Esophagus muscularis mucosa (tissue), 4 donors: ENCODE measurements around the gene RBM11.

Experiments used
- CTCF ChIP-seq, 3 experiments: fragments of 200-600 bp in 2 of 3; fragments of 450-650 bp in 1 of 3; sonication (generic) in 2 of 3; IDR thresholded peaks; one replicate each; pipeline ENCODE4 v1.5.1; 2017 to 2019; ENCODE audit warnings: antibody characterized with exemption in 3 of 3, mild to moderate bottlenecking in 2 of 3, moderate library complexity in 1 of 3
- EP300 ChIP-seq: sonication (generic); formaldehyde crosslinking; IDR thresholded peaks from one replicate; pipeline ENCODE4 v1.6.1; 2017; ENCODE audit warnings: antibody characterized with exemption
- POLR2A ChIP-seq: fragments of 450-650 bp; IDR thresholded peaks from one replicate; pipeline ENCODE4 v1.6.1; 2017; ENCODE audit warnings: antibody characterized with exemption, moderate library complexity, mild to moderate bottlenecking, low read depth
- POLR2AphosphoS5 ChIP-seq, 2 donors: sonication (generic); formaldehyde crosslinking; IDR thresholded peaks; one replicate each; pipeline ENCODE4 v1.6.1; 2017; ENCODE audit warnings: antibody characterized with exemption in 2 of 2

GRCh38 chr21:14251336-14251735 lies 35.4 kb downstream of the RBM11 start:
- TF ChIP-seq POLR2A (no peak), CTCF (IDR thresholded peaks at IDR 0.05) (no peak), EP300 (no peak), POLR2AphosphoS5 (IDR thresholded peaks at IDR 0.05) (no peak)
